Parathyroid adenoma (tissue), 2 donors: ENCODE measurements around the gene XYLT2.

ENCODE experiments used
- H2AFZ ChIP-seq: fragments of 300-600 bp; sonication (generic); one replicate; pipeline ENCODE4 v1.7.0; 2017; ENCODE audit warnings: antibody characterized with exemption, mild to moderate bottlenecking
- H3K27ac ChIP-seq: fragments of 300-600 bp; sonication (generic); one replicate; pipeline ENCODE4 v1.7.0; 2017
- H3K27me3 ChIP-seq: fragments of 300-600 bp; sonication (generic); one replicate; pipeline ENCODE4 v1.7.0; 2017; ENCODE audit warnings: low read length; ENCODE audit not compliant: control insufficient read depth, insufficient read depth
- H3K36me3 ChIP-seq: fragments of 300-600 bp; sonication (generic); one replicate; pipeline ENCODE4 v1.7.0; 2017; ENCODE audit warnings: low read length; ENCODE audit not compliant: control insufficient read depth, insufficient read depth
- H3K4me1 ChIP-seq: fragments of 300-600 bp; sonication (generic); one replicate; pipeline ENCODE4 v1.7.0; 2017; ENCODE audit warnings: control low read depth
- H3K4me2 ChIP-seq: fragments of 300-600 bp; sonication (generic); one replicate; pipeline ENCODE4 v1.7.0; 2017; ENCODE audit warnings: low read length
- H3K4me3 ChIP-seq: fragments of 300-600 bp; sonication (generic); one replicate; pipeline ENCODE4 v1.7.0; 2017; ENCODE audit warnings: low read depth, low read length
- H3K79me2 ChIP-seq: fragments of 300-600 bp; sonication (generic); one replicate; pipeline ENCODE4 v1.7.0; 2017; ENCODE audit warnings: control low read depth
- H3K9ac ChIP-seq: fragments of 300-600 bp; sonication (generic); one replicate; pipeline ENCODE4 v1.7.0; 2017; ENCODE audit warnings: mild to moderate bottlenecking
- H3K9me3 ChIP-seq: fragments of 300-600 bp; sonication (generic); one replicate; pipeline ENCODE4 v1.7.0; 2017; ENCODE audit warnings: low read length; ENCODE audit not compliant: control insufficient read depth
- CTCF ChIP-seq: fragments of 300-600 bp; sonication (generic); IDR thresholded peaks from one replicate; pipeline ENCODE4 v1.7.0; 2017; ENCODE audit warnings: antibody characterized with exemption, mild to moderate bottlenecking
- donor health status: primary hyperparathyroidism.

Gene XYLT2

GRCh38 chr17:50356892-50357510 is 11.1 kb downstream of the XYLT2 start:
- no peaks in the 10 kb centered on the region for H3K27me3 ChIP-seq
- no peaks in the 10 kb centered on the region for H3K4me1 ChIP-seq
- no peak for TF ChIP-seq CTCF
- no peak overlapping the region for H3K9ac ChIP-seq
- H3K4me3 ChIP-seq: no peak overlapping the region
- no peak overlapping the region for H3K27ac ChIP-seq
- H3K36me3 ChIP-seq: no peaks in the 10 kb centered on the region
- no peak overlapping the region for H2AFZ ChIP-seq
- no peak overlapping the region for H3K4me2 ChIP-seq
- H3K9me3 ChIP-seq: no peaks in the 10 kb centered on the region
- peaks cover 3% of the 10 kb centered on the region for H3K79me2 ChIP-seq

GRCh38 chr17:50358177-50358576 is 12.3 kb downstream of the XYLT2 start:
- Histone ChIP-seq H3K9ac (no peak overlapping the region), H3K4me3 (no peak overlapping the region), H3K4me1 (peaks cover 6% of the 10 kb centered on the region), H3K4me2 (no peak overlapping the region), H3K9me3 (no peaks in the 10 kb centered on the region), H3K27ac (no peak overlapping the region), H3K79me2 (peaks cover 3% of the 10 kb centered on the region), H3K36me3 (no peaks in the 10 kb centered on the region), H2AFZ (no peak overlapping the region), H3K27me3 (no peaks in the 10 kb centered on the region)
- no peak for TF ChIP-seq CTCF

GRCh38 chr17:50359005-50359699 is 13.2 kb downstream of the XYLT2 start:
- H2AFZ ChIP-seq: no peak overlapping the region
- peaks cover 2% of the 10 kb centered on the region for H3K79me2 ChIP-seq
- H3K27me3 ChIP-seq: no peaks in the 10 kb centered on the region
- no peaks in the 10 kb centered on the region for H3K36me3 ChIP-seq
- no peaks in the 10 kb centered on the region for H3K9me3 ChIP-seq
- H3K4me1 ChIP-seq: peaks cover 6% of the 10 kb centered on the region
- H3K4me3 ChIP-seq: no peak overlapping the region
- TF ChIP-seq CTCF: no peak
- H3K27ac ChIP-seq: no peak overlapping the region
- H3K4me2 ChIP-seq: no peak overlapping the region
- no peak overlapping the region for H3K9ac ChIP-seq

GRCh38 chr17:50359998-50360461 is 14.1 kb downstream of the XYLT2 start:
- no peaks in the 10 kb centered on the region for H3K27me3 ChIP-seq
- no peak for TF ChIP-seq CTCF
- no peaks in the 10 kb centered on the region for H3K36me3 ChIP-seq

More at GRCh38 chr17:50359998-50360461, 14.1 kb downstream of the XYLT2 start:
- H2AFZ ChIP-seq: no peak overlapping the region
- no peaks in the 10 kb centered on the region for H3K79me2 ChIP-seq
- no peaks in the 10 kb centered on the region for H3K9me3 ChIP-seq
- H3K4me1 ChIP-seq: peaks cover 6% of the 10 kb centered on the region
- H3K4me3 ChIP-seq: no peak overlapping the region
- no peak overlapping the region for H3K4me2 ChIP-seq
- no peak overlapping the region for H3K27ac ChIP-seq
- no peak overlapping the region for H3K9ac ChIP-seq
